Thyroid gland (tissue), 4 donors: ENCODE data around the gene TGIF2. TPM values are rescaled to one million over a fixed set of nuclear protein-coding genes. Genes with fewer than 3 reads are reported as not detected.
"Not testable (repeated sequence)": the region's sequence is repeated elsewhere in the genome, so short reads cannot be mapped to it uniquely, and the experiment has no call there.

Experiments
- DNase-seq, 2 donors: peaks; one replicate each; pipeline ENCODE4 v3.0.0-alpha.2; 2019
- H3K27ac ChIP-seq, 3 donors: fragments of 200-600 bp; sonication (generic); 1 replicate in 2 of 3; 2 replicates in 1 of 3; pipeline ENCODE4 v1.5.1; 2016 to 2019; ENCODE audit warnings: mild to moderate bottlenecking in 1 of 3, moderate library complexity in 1 of 3
- H3K27me3 ChIP-seq: fragments of 200-600 bp; sonication (generic); one replicate; pipeline ENCODE4 v1.5.1; 2019
- H3K36me3 ChIP-seq, 2 donors: fragments of 200-600 bp; sonication (generic); one replicate each; pipeline ENCODE4 v1.5.1; 2016 to 2019
- H3K4me1 ChIP-seq, 2 donors: fragments of 200-600 bp; sonication (generic); one replicate each; pipeline ENCODE4 v1.5.1; 2017 to 2019
- H3K4me3 ChIP-seq, 3 donors: fragments of 200-600 bp; sonication (generic); replicated peaks in 1 of 3; 1 replicate in 2 of 3; 2 replicates in 1 of 3; pipeline ENCODE4 v1.5.1; 2016; ENCODE audit warnings: mild to moderate bottlenecking in 1 of 3
- H3K9me3 ChIP-seq: fragments of 200-600 bp; sonication (generic); one replicate; pipeline ENCODE4 v1.5.1; 2017
- CTCF ChIP-seq, 6 experiments: fragments of 200-600 bp in 3 of 6; fragments of 450-650 bp in 3 of 6; sonication (generic) in 3 of 6; IDR thresholded peaks; one replicate each; pipeline ENCODE4 v1.5.1; 2016 to 2019; ENCODE audit warnings: antibody characterized with exemption in 6 of 6, mild to moderate bottlenecking in 2 of 6, inconsistent platforms in 1 of 6, moderate library complexity in 1 of 6
- POLR2A ChIP-seq, 2 donors: fragments of 450-650 bp; IDR thresholded peaks; one replicate each; pipeline ENCODE4 v1.6.1; 2017; ENCODE audit warnings: antibody characterized with exemption in 2 of 2, mild to moderate bottlenecking in 2 of 2, moderate library complexity in 1 of 2
- WGBS, 2 donors: methylation state at CpG; one replicate each; pipeline ENCODE4 v1.1.5; 2017; 5-methylcytosine and 5-hydroxymethylcytosine counted together
- intact Hi-C: fragments of 100-400 bp; cut with DNase I; formaldehyde crosslinking; loops from one replicate; pipeline ENCODE4 v1.15.1; 2023
- total RNA-seq, 4 donors: library from RNA; depleted of rRNA; stranded (reverse); fragments of >200 nt; gene quantifications; one replicate each; pipeline ENCODE4 v1.2.3, GENCODE V29; 2016

Gene TGIF2
- total RNA-seq, 4 donors from 2014 or later = 14.2 to 28.8 (median 18.9) TPM

DNA sequence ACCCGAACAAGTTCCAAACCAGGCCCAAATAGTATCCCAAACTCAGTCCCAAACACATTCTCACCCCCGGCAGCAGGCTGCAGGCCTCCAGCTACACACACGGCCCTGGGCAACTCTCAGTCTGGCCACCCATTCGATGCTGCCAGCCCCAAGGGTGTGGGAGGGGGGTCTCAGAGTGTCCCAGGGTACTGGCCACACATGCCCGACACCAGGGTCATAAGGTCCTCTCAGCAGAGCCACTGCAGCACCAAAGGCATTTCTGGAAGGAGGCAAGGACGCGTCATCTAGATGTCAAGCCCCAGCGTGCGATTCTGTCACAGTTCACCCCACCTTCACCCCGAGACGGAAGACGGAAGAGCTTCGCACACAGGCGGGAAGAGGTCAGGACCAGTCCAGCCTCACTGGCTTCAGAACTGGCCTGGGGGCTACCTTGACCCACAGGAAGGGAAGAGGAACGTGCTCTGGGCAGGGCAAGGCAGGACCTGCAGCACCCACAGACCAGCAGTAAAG lies 22.6 kb upstream of the TGIF2 start:
- no peak for TF ChIP-seq POLR2A (IDR thresholded peaks at IDR 0.05)
- TF ChIP-seq CTCF (IDR thresholded peaks at IDR 0.05) = no peak
- Histone ChIP-seq H3K9me3 (no peaks in the 10 kb centered on the region), H3K27ac (peak overlapping the region in 1 of 3 donors; percentile 17), H3K36me3 (peaks cover 5 to 25% of the 10 kb centered on the region in 2 donors), H3K4me1 (peaks cover 0 to 7% of the 10 kb centered on the region in 2 donors), H3K4me3 (no peak overlapping the region), H3K27me3 (no peaks in the 10 kb centered on the region)
- intact Hi-C loops = loop anchor here (10.0 kb wide), 1 partner anchor 314 kb away; a partner anchor contains a TSS
- 81 to 84% methylated on average over 9 to 15 of the region's 15 CpGs for WGBS, 2 donors
- no peak for DNase-seq

DNA sequence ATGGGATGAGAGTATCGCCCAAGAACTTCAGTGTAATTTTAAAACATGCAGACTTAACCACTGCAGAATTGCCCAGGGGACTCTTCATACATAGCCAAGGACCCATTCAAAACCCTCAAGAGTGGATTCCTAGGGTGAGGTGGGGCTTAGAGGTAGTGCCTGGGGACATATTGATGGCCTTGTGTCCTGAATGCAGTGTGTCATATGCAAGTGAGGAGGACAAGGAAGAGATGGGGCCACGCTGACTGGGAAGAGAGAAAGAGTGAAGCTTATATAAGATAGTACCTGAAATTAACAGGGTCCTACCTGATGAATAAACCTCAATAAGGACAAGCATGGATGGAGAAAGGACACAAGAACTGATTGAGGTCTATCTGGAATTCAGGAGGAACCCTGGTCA lies 18.1 kb upstream of the TGIF2 start:
- WGBS, 2 donors = 92 to 94% methylated on average over 2 of the region's 2 CpGs
- H3K27ac ChIP-seq = no peak overlapping the region
- intact Hi-C loops = loop anchor here (5.0 to 10.0 kb wide), 2 partner anchors 47 to 310 kb away; a partner anchor contains a TSS

GRCh38 chr20:36562724-36563123 lies 10.7 kb upstream of the TGIF2 start:
- intact Hi-C loops = no loop called here
- no peak for DNase-seq
- Histone ChIP-seq H3K9me3 (no peaks in the 10 kb centered on the region), H3K27ac (no peak overlapping the region), H3K36me3 (no peaks in the 10 kb centered on the region), H3K4me3 (no peak overlapping the region), H3K27me3 (no peaks in the 10 kb centered on the region), H3K4me1 (peaks cover 0 to 4% of the 10 kb centered on the region in 2 donors)
- TF ChIP-seq POLR2A (IDR thresholded peaks at IDR 0.05) = no peak
- no peak for TF ChIP-seq CTCF (IDR thresholded peaks at IDR 0.05)
- WGBS, 2 donors = 72 to 77% methylated on average over 2 of the region's 2 CpGs

More for the DNA sequence above, 18.1 kb upstream of the TGIF2 start:
- DNase-seq = no peak
- Histone ChIP-seq H3K36me3 (no peaks in the 10 kb centered on the region), H3K4me3 (no peak overlapping the region), H3K27me3 (no peaks in the 10 kb centered on the region), H3K9me3 (no peaks in the 10 kb centered on the region), H3K4me1 (peaks cover 0 to 18% of the 10 kb centered on the region in 2 donors)
- TF ChIP-seq CTCF (IDR thresholded peaks at IDR 0.05) = no peak

DNA sequence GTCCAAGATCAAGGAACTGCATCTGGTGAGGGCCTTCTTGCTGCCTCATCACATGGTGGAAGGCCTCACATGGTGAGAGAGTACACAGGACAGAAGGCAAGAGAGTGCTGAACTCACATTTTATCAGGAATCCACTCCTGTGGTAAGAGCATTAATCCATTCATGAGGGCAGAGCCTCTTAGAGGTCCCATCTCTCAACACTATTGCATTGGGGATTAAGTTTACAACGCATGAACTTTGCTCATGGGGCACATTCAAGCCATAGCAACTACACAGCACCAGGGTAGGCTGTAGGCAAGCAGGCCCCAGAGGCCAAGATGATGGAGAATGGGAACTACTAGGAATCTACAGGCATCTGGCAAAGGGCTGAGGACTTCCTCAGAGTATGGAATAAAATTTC lies 10.0 kb upstream of the TGIF2 start:
- Histone ChIP-seq H3K36me3 (no peaks in the 10 kb centered on the region), H3K9me3 (no peaks in the 10 kb centered on the region), H3K27ac (no peak overlapping the region), H3K4me3 (no peak overlapping the region), H3K27me3 (no peaks in the 10 kb centered on the region), H3K4me1 (peaks cover 0 to 4% of the 10 kb centered on the region in 2 donors)
- intact Hi-C loops = no loop called here
- DNase-seq = no peak
- WGBS, 2 donors = 94 to 100% methylated on average over 1 of the region's 1 CpG
- TF ChIP-seq POLR2A (IDR thresholded peaks at IDR 0.05) (no peak), CTCF (IDR thresholded peaks at IDR 0.05) (no peak)

DNA sequence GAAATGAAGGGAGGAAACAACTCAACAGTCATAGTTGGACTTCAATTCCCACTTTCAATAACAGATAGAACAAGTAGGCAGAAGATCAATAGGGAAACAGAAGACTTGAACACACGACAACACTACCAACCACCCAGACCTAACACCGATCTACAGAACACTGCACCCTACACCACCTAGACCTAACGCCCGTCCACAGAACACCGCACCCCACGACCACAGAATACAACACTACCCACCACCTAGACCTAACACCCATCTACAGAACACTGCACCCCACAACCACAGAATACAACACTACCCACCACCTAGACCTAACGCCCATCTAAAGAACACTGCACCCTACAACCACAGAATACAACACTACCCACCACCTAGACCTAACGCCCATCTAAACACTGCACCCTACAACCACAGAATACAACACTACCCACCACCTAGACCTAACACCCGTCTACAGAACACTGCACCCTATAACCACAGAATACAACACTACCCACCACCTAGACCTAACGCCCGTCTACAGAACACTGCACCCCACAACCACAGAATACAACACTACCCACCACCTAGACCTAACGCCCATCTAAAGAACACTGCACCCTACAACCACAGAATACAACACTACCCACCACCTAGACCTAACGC lies 9.2 kb upstream of the TGIF2 start:
- H3K4me3 ChIP-seq, intact Hi-C loops, H3K27me3 ChIP-seq, H3K4me1 ChIP-seq, H3K27ac ChIP-seq, H3K9me3 ChIP-seq, DNase-seq, H3K36me3 ChIP-seq: not testable (repeated sequence)
- 88 to 95% methylated on average over 13 of the region's 13 CpGs for WGBS, 2 donors

DNA sequence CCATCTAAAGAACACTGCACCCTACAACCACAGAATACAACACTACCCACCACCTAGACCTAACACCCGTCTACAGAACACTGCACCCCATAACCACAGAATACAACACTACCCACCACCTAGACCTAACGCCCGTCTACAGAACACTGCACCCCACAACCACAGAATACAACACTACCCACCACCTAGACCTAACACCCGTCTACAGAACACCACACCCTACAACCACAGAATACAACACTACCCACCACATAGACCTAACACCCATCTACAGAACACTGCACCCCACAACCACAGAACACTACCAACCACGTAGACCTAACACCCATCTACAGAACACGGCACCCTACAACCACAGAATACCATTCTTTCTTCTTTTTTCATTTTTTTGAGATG lies 8.7 kb upstream of the TGIF2 start:
- H3K9me3 ChIP-seq, H3K4me1 ChIP-seq, H3K36me3 ChIP-seq, H3K27ac ChIP-seq, DNase-seq, intact Hi-C loops, H3K27me3 ChIP-seq, H3K4me3 ChIP-seq: not testable (repeated sequence)
- 86 to 93% methylated on average over 6 of the region's 6 CpGs for WGBS, 2 donors
